Measurements from ENCODE around the gene RBM34. TPM values are rescaled to one million over a fixed set of nuclear protein-coding genes. Genes with fewer than 3 reads are reported as not detected.

The RBM34 gene
- total RNA-seq, 2 experiments from 2014 or later = 46.4 to 93.7 TPM

DNA sequence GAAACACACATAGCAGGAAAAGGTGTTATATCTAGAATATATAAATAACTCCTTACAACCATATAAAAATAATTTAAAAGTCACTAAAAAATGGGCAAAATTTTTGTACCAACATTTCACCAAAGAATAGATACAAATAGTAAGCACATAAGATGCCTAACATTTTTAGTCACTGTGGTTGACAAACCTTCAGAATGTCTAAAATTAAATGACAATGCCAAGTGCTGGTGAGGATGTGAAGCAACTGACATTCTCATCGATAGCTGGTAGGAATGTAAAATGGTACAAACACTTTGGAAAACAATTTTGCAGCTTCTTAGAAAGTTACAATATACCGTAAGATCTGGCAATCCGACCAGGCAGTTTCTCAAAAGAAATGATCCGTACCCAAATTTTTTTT is 18.1 kb downstream of the RBM34 start:
- Histone ChIP-seq H3K4me1 (ENCODE audit: insufficient read depth, low read length, poor library complexity, severe bottlenecking) (no peaks in the 10 kb centered on the region), H3K9me3 (ENCODE audit: low read length) (no peaks in the 10 kb centered on the region), H3K36me3 (ENCODE audit: insufficient read depth, low read length) (peaks cover 84% of the 10 kb centered on the region), H3K4me2 (ENCODE audit: low read length) (no peak overlapping the region), H3K27ac (ENCODE audit: low read depth, low read length, poor library complexity, severe bottlenecking) (no peak overlapping the region), H3K9me2 (ENCODE audit: insufficient read depth, low read length) (no peaks in the 10 kb centered on the region), H3K4me3 (ENCODE audit: low read depth, low read length, poor library complexity, severe bottlenecking) (no peak overlapping the region), H2AFZ (ENCODE audit: low read length) (no peak overlapping the region), H3K79me2 (ENCODE audit: insufficient read depth, low read depth, low read length) (peaks cover 6% of the 10 kb centered on the region; the same call in 1 of the 2 replicates), H4K20me1 (ENCODE audit: insufficient read depth, low read length) (no peaks in the 10 kb centered on the region)
- BruUV-seq (replicated peaks) = no TSS peak
- ChIA-PET CTCF (ENCODE audit: unreplicated experiment) (no interaction called here), POLR2A (interaction anchor here (0.7 to 1.7 kb wide), 2 partner anchors 13 to 24 kb away, joined by 5 read pairs; no protein-coding TSS in a partner anchor)
- TF ChIP-seq, protein P1, sequence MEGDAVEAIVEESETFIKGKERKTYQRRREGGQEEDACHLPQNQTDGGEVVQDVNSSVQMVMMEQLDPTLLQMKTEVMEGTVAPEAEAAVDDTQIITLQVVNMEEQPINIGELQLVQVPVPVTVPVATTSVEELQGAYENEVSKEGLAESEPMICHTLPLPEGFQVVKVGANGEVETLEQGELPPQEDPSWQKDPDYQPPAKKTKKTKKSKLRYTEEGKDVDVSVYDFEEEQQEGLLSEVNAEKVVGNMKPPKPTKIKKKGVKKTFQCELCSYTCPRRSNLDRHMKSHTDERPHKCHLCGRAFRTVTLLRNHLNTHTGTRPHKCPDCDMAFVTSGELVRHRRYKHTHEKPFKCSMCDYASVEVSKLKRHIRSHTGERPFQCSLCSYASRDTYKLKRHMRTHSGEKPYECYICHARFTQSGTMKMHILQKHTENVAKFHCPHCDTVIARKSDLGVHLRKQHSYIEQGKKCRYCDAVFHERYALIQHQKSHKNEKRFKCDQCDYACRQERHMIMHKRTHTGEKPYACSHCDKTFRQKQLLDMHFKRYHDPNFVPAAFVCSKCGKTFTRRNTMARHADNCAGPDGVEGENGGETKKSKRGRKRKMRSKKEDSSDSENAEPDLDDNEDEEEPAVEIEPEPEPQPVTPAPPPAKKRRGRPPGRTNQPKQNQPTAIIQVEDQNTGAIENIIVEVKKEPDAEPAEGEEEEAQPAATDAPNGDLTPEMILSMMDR (conservative IDR thresholded peaks at IDR 0.05; ENCODE audit: low read length) = no peak
- no peak for TF ChIP-seq EZH2phosphoT487 (IDR thresholded peaks at IDR 0.05; ENCODE audit: borderline replicate concordance, low read depth, low read length)
- intact Hi-C loops (cut with micrococcal nuclease; ENCODE audit: unreplicated experiment) = no loop called here
- DNase-seq (ENCODE audit: low spot score) = no peak

DNA sequence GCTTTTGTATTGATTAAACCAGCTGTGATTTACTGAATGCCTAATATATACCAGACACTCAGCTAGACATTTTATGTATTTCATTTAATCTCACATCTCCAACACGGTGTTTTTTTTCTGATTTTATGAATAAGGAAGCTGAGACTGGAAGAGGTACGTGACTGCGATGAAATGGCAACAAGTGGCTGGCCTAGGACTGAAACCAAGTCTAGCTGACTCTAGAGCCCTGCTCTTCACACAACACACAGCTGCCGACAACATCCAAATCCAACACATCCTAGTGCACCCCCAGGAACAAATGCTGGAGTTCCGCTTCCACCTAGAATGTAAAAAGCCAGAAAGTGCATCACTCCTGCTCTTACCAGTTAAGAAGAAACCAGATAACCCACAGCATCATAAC is 21.7 kb downstream of the RBM34 start:
- Histone ChIP-seq H3K9me3 (ENCODE audit: low read length) (no peaks in the 10 kb centered on the region), H3K36me3 (ENCODE audit: insufficient read depth, low read length) (peaks cover 82% of the 10 kb centered on the region), H3K27ac (ENCODE audit: low read depth, low read length, poor library complexity, severe bottlenecking) (no peak overlapping the region), H3K4me2 (ENCODE audit: low read length) (no peak overlapping the region), H3K4me3 (ENCODE audit: low read depth, low read length, poor library complexity, severe bottlenecking) (no peak overlapping the region), H4K20me1 (ENCODE audit: insufficient read depth, low read length) (no peaks in the 10 kb centered on the region), H3K4me1 (ENCODE audit: insufficient read depth, low read length, poor library complexity, severe bottlenecking) (no peaks in the 10 kb centered on the region), H2AFZ (ENCODE audit: low read length) (no peak overlapping the region), H3K9me2 (ENCODE audit: insufficient read depth, low read length) (no peaks in the 10 kb centered on the region), H3K79me2 (ENCODE audit: insufficient read depth, low read depth, low read length) (peaks cover 6% of the 10 kb centered on the region; the same call in 1 of the 2 replicates)
- ChIA-PET POLR2A (interaction anchor here (0.5 to 1.1 kb wide), 2 partner anchors 42 to 820 kb away, joined by 3 to 4 read pairs; no protein-coding TSS in a partner anchor), CTCF (ENCODE audit: unreplicated experiment) (no interaction called here)
- DNase-seq (ENCODE audit: low spot score) = no peak
- BruUV-seq (replicated peaks) = no TSS peak
- intact Hi-C loops (cut with micrococcal nuclease; ENCODE audit: unreplicated experiment) = no loop called here
- TF ChIP-seq, protein P1 (conservative IDR thresholded peaks at IDR 0.05; ENCODE audit: low read length) = no peak
- no peak for TF ChIP-seq EZH2phosphoT487 (IDR thresholded peaks at IDR 0.05; ENCODE audit: borderline replicate concordance, low read depth, low read length)

GRCh38 chr1:235138821-235139220 is 22.2 kb downstream of the RBM34 start:
- BruUV-seq (replicated peaks) = no TSS peak
- Histone ChIP-seq H3K4me1 (ENCODE audit: insufficient read depth, low read length, poor library complexity, severe bottlenecking) (no peaks in the 10 kb centered on the region), H3K36me3 (ENCODE audit: insufficient read depth, low read length) (peaks cover 82% of the 10 kb centered on the region), H3K27ac (ENCODE audit: low read depth, low read length, poor library complexity, severe bottlenecking) (no peak overlapping the region), H3K4me3 (ENCODE audit: low read depth, low read length, poor library complexity, severe bottlenecking) (no peak overlapping the region), H2AFZ (ENCODE audit: low read length) (no peak overlapping the region), H3K4me2 (ENCODE audit: low read length) (no peak overlapping the region), H3K9me3 (ENCODE audit: low read length) (no peaks in the 10 kb centered on the region), H4K20me1 (ENCODE audit: insufficient read depth, low read length) (no peaks in the 10 kb centered on the region), H3K9me2 (ENCODE audit: insufficient read depth, low read length) (no peaks in the 10 kb centered on the region), H3K79me2 (ENCODE audit: insufficient read depth, low read depth, low read length) (peaks cover 6% of the 10 kb centered on the region; the same call in 1 of the 2 replicates)
- intact Hi-C loops (cut with micrococcal nuclease; ENCODE audit: unreplicated experiment) = no loop called here
- CTCF ChIA-PET (ENCODE audit: unreplicated experiment) = no interaction called here
- DNase-seq (ENCODE audit: low spot score) = no peak
- no peak for TF ChIP-seq EZH2phosphoT487 (IDR thresholded peaks at IDR 0.05; ENCODE audit: borderline replicate concordance, low read depth, low read length)
- TF ChIP-seq, protein P1 (conservative IDR thresholded peaks at IDR 0.05; ENCODE audit: low read length) = no peak
- POLR2A ChIA-PET = interaction anchor here (0.5 to 1.1 kb wide), 4 partner anchors 18 to 820 kb away, joined by 3 to 4 read pairs (median 4); no protein-coding TSS in a partner anchor

Measured in OCI-LY7 (cell line).